ENCODE results near the gene CASP5.

Gene CASP5

GRCh38 chr11:105032495-105032894 lies 9.5 kb upstream of the CASP5 start:
- no peaks in the 10 kb centered on the region for H3K79me2 ChIP-seq (ENCODE audit: insufficient read depth, low read length)
- no peak overlapping the region for H3K9ac ChIP-seq (ENCODE audit: low read length)
- no peaks in the 10 kb centered on the region for H4K20me1 ChIP-seq (ENCODE audit: low read depth, low read length)
- H3K9me2 ChIP-seq (replicated peaks; ENCODE audit: insufficient read depth, low read length) = no peaks in the 10 kb centered on the region
- H3K36me3 ChIP-seq (ENCODE audit: low read length) = no peaks in the 10 kb centered on the region
- TF ChIP-seq CTCF (IDR thresholded peaks at IDR 0.05; ENCODE audit: insufficient read depth, low read length, poor library complexity, severe bottlenecking) (no peak), EZH2phosphoT487 (conservative IDR thresholded peaks at IDR 0.05; ENCODE audit: low read length) (no peak)
- H3K27me3 ChIP-seq (ENCODE audit: low read length) = no peaks in the 10 kb centered on the region
- H3K4me3 ChIP-seq (ENCODE audit: insufficient read depth, low read length, poor library complexity, severe bottlenecking) = no peak overlapping the region
- no peaks in the 10 kb centered on the region for H3F3A ChIP-seq (ENCODE audit: insufficient read depth)
- H2AFZ ChIP-seq (ENCODE audit: low read depth, low read length, severe bottlenecking) = no peak overlapping the region
- H3K4me2 ChIP-seq (ENCODE audit: low read depth, low read length, poor library complexity, severe bottlenecking) = no peak overlapping the region
- H3K27ac ChIP-seq (ENCODE audit: low read depth, low read length) = no peak overlapping the region
- H3K9me3 ChIP-seq (ENCODE audit: insufficient read depth, low read length) = no peaks in the 10 kb centered on the region

GRCh38 chr11:105027678-105028077 lies 4.7 kb upstream of the CASP5 start:
- H3K4me3 ChIP-seq (ENCODE audit: insufficient read depth, low read length, poor library complexity, severe bottlenecking) = no peak overlapping the region
- H3K9me2 ChIP-seq (replicated peaks; ENCODE audit: insufficient read depth, low read length) = no peaks in the 10 kb centered on the region
- H3K9ac ChIP-seq (ENCODE audit: low read length) = no peak overlapping the region
- H3K9me3 ChIP-seq (ENCODE audit: insufficient read depth, low read length) = no peaks in the 10 kb centered on the region
- no peak overlapping the region for H3K4me2 ChIP-seq (ENCODE audit: low read depth, low read length, poor library complexity, severe bottlenecking)
- H3K27me3 ChIP-seq (ENCODE audit: low read length) = no peaks in the 10 kb centered on the region
- TF ChIP-seq EZH2phosphoT487 (conservative IDR thresholded peaks at IDR 0.05; ENCODE audit: low read length) = no peak
- no peak for TF ChIP-seq CTCF (IDR thresholded peaks at IDR 0.05; ENCODE audit: insufficient read depth, low read length, poor library complexity, severe bottlenecking)
- H3K36me3 ChIP-seq (ENCODE audit: low read length) = no peaks in the 10 kb centered on the region
- no peaks in the 10 kb centered on the region for H3K79me2 ChIP-seq (ENCODE audit: insufficient read depth, low read length)
- H3K27ac ChIP-seq (ENCODE audit: low read depth, low read length) = no peak overlapping the region
- no peaks in the 10 kb centered on the region for H4K20me1 ChIP-seq (ENCODE audit: low read depth, low read length)
- no peak overlapping the region for H2AFZ ChIP-seq (ENCODE audit: low read depth, low read length, severe bottlenecking)
- no peaks in the 10 kb centered on the region for H3F3A ChIP-seq (ENCODE audit: insufficient read depth)

GRCh38 chr11:105024394-105024793 lies 1.4 kb upstream of the CASP5 start:
- Histone ChIP-seq H2AFZ (ENCODE audit: low read depth, low read length, severe bottlenecking) (no peak overlapping the region), H3K36me3 (ENCODE audit: low read length) (no peaks in the 10 kb centered on the region), H4K20me1 (ENCODE audit: low read depth, low read length) (no peaks in the 10 kb centered on the region), H3K27ac (ENCODE audit: low read depth, low read length) (no peak overlapping the region), H3K9ac (ENCODE audit: low read length) (no peak overlapping the region), H3F3A (ENCODE audit: insufficient read depth) (no peaks in the 10 kb centered on the region), H3K9me2 (replicated peaks; ENCODE audit: insufficient read depth, low read length) (no peaks in the 10 kb centered on the region), H3K27me3 (ENCODE audit: low read length) (no peaks in the 10 kb centered on the region), H3K79me2 (ENCODE audit: insufficient read depth, low read length) (no peaks in the 10 kb centered on the region), H3K4me3 (ENCODE audit: insufficient read depth, low read length, poor library complexity, severe bottlenecking) (no peak overlapping the region), H3K4me2 (ENCODE audit: low read depth, low read length, poor library complexity, severe bottlenecking) (no peak overlapping the region), H3K9me3 (ENCODE audit: insufficient read depth, low read length) (no peaks in the 10 kb centered on the region)
- no peak for TF ChIP-seq EZH2phosphoT487 (conservative IDR thresholded peaks at IDR 0.05; ENCODE audit: low read length)
- TF ChIP-seq CTCF (IDR thresholded peaks at IDR 0.05; ENCODE audit: insufficient read depth, low read length, poor library complexity, severe bottlenecking) = no peak

Measured in SU-DHL-6 (cell line).